Measurements from ENCODE around the gene TFE3. TPM values are rescaled to one million over a fixed set of nuclear protein-coding genes. Genes with fewer than 3 reads are reported as not detected.
A peak's percentile ranks its signal among the peaks of the same experiment; 100 is the strongest.

TFE3 gene
- polyA plus RNA-seq, 1 donor (not counting 4 experiments of a cell fraction or from before 2014, with no cell fraction given), result 13.2 TPM

DNA sequence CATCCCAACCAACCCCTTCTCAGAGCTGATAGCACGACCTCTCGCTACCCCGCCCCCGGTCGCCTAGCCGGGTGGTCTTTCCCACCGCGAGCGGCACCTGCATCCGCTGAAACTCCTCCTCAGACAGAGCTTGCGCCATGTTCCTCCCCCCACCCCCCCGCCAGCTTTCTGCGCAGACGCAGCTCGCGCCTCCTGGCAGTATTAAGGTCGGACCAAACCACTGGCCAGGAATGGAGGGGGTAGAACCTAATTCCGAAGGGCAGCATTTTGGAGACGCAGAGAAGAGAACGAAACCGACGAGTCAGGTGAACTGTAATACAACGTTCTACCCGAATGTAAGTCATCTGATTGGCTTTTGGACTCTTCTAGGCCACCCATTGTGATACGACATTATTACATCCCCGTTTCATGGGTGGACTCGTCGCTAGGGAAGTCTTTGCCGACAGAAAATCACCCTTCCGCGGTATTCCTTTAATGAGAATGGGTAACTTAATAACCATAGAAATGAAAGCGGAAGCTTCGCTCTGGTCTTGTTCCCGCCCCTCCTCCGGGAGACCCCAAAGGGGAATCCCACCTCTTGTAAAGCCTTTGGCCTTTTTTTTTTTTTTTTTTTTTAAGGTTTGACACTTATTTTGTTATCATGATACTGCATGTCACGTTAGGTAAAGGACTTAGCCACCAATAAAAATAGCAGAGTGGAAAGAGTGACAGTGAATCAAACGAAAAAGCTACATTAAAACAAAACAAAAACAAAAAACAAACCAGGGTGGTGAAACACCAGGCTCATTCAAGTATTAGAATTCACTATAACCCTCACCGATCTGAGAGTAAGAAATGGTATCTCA lies 40.8 kb downstream of the TFE3 start, which contains the start of gene GRIPAP1:
GRIPAP1 (minus strand) TSS at position 174 of the 845 bp plus-strand sequence; CDS start at position 139, 35 bp downstream.
- Histone ChIP-seq H4K20me1 (ENCODE audit: control insufficient read depth, extremely low read depth, insufficient read depth, low read length) (no peaks in the 10 kb centered on the region), H3K79me2 (ENCODE audit: control insufficient read depth, insufficient read depth, low read length) (peaks cover 8% of the 10 kb centered on the region), H3K4me1 (ENCODE audit: control insufficient read depth, extremely low read depth, insufficient read depth, low read length) (peaks cover 6% of the 10 kb centered on the region), H3K9me1 (ENCODE audit: control insufficient read depth, extremely low read depth, insufficient read depth, low read length) (no peaks in the 10 kb centered on the region), H3K36me3 (ENCODE audit: control insufficient read depth in 2 of 2, extremely low read depth in 1 of 2, insufficient read depth in 2 of 2, low read length in 2 of 2) (peaks cover 7 to 10% of the 10 kb centered on the region in 2 experiments), H3K4me3 (ENCODE audit: control insufficient read depth in 2 of 3, extremely low read depth in 1 of 3, insufficient read depth in 2 of 3, low read depth in 1 of 3, low read length in 3 of 3) (peak within 1 kb of the TSS; percentile 61 to 77 (median 70)), H3K9ac (ENCODE audit: control insufficient read depth, extremely low read depth, insufficient read depth, low read length) (peak within 1 kb of the TSS; percentile 91), H3K27me3 (ENCODE audit: control insufficient read depth, extremely low read depth, insufficient read depth, low read length) (no peaks in the 10 kb centered on the region), H3K27ac (ENCODE audit: control insufficient read depth, insufficient read depth, low read length) (peak within 1 kb of the TSS; percentile 98), H3K4me2 (ENCODE audit: control insufficient read depth, extremely low read depth, insufficient read depth, low read depth, low read length) (peak within 1 kb of the TSS; percentile 80), H3K9me3 (ENCODE audit: control insufficient read depth, low read depth, low read length) (no peaks in the 10 kb centered on the region), H2AFZ (ENCODE audit: control insufficient read depth, low read length) (peak within 1 kb of the TSS; percentile 97)
- no peak for TF ChIP-seq EZH2 (IDR thresholded peaks at IDR 0.05; ENCODE audit: low read length)
- no peak for TF ChIP-seq CTCF (optimal IDR thresholded peaks at IDR 0.05 in 1 of 3, IDR thresholded peaks at IDR 0.05 in 1 of 3, conservative IDR thresholded peaks at IDR 0.05 in 1 of 3; ENCODE audit: extremely low read depth in 1 of 3, insufficient read depth in 2 of 3, low read length in 3 of 3)
- dilution Hi-C loops (cut with MboI; ENCODE audit: extremely low pct_ligation_motif_present, low sequenced_read_pairs), result no loop called here
- FAIRE-seq, result peak; percentile 34
- peak; percentile 55 for DNase-seq (ENCODE audit: low read depth, low spot score)

DNA sequence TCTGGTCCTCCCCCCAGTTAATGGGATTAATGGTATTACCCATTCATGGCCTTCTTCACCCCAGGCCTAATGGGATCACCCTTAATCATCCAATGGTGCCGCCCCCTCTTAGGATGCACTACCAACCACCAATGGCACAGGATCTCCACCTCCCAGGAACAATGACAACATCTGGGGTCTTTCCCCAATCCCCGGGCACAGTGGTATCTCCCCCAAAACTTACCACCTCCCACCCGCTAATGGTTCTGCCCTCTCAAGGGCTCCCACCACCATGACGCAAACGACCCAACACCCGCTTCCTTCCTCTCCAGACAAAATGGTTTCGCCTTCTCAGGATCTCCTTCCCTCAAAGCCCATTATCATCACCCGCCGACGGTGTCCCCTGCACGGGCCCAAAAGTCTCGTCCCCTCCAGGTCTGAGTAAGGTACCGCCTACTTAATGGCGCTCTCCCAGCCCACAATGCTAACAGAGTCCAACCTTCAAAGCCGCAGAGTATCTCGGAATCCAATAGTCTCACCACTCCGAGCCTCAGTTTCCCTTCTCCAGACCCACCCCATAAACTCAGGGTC lies 41.6 kb downstream of the TFE3 start:
- no peaks in the 10 kb centered on the region for H3K9me1 ChIP-seq (ENCODE audit: control insufficient read depth, extremely low read depth, insufficient read depth, low read length)
- no peak for TF ChIP-seq EZH2 (IDR thresholded peaks at IDR 0.05; ENCODE audit: low read length)
- no peak for TF ChIP-seq CTCF (optimal IDR thresholded peaks at IDR 0.05 in 1 of 3, IDR thresholded peaks at IDR 0.05 in 1 of 3, conservative IDR thresholded peaks at IDR 0.05 in 1 of 3; ENCODE audit: extremely low read depth in 1 of 3, insufficient read depth in 2 of 3, low read length in 3 of 3)
- H4K20me1 ChIP-seq (ENCODE audit: control insufficient read depth, extremely low read depth, insufficient read depth, low read length), result no peaks in the 10 kb centered on the region
- H3K4me2 ChIP-seq (ENCODE audit: control insufficient read depth, extremely low read depth, insufficient read depth, low read depth, low read length), result peak overlapping the region; percentile 80
- peak overlapping the region; percentile 98 for H3K27ac ChIP-seq (ENCODE audit: control insufficient read depth, insufficient read depth, low read length)
- H3K79me2 ChIP-seq (ENCODE audit: control insufficient read depth, insufficient read depth, low read length), result peaks cover 8% of the 10 kb centered on the region
- peaks cover 6% of the 10 kb centered on the region for H3K4me1 ChIP-seq (ENCODE audit: control insufficient read depth, extremely low read depth, insufficient read depth, low read length)
- H3K9ac ChIP-seq (ENCODE audit: control insufficient read depth, extremely low read depth, insufficient read depth, low read length), result peak overlapping the region; percentile 91
- H3K36me3 ChIP-seq (ENCODE audit: control insufficient read depth in 2 of 2, extremely low read depth in 1 of 2, insufficient read depth in 2 of 2, low read length in 2 of 2), result peaks cover 8 to 10% of the 10 kb centered on the region in 2 experiments
- H3K27me3 ChIP-seq (ENCODE audit: control insufficient read depth, extremely low read depth, insufficient read depth, low read length), result no peaks in the 10 kb centered on the region
- dilution Hi-C loops (cut with MboI; ENCODE audit: extremely low pct_ligation_motif_present, low sequenced_read_pairs), result no loop called here
- no peaks in the 10 kb centered on the region for H3K9me3 ChIP-seq (ENCODE audit: control insufficient read depth, low read depth, low read length)
- DNase-seq (ENCODE audit: low read depth, low spot score) (no peak), FAIRE-seq (no peak)
- H3K4me3 ChIP-seq (ENCODE audit: control insufficient read depth in 2 of 3, extremely low read depth in 1 of 3, insufficient read depth in 2 of 3, low read depth in 1 of 3, low read length in 3 of 3), result peak overlapping the region; percentile 61 to 77 (median 70)
- peak overlapping the region; percentile 70 for H2AFZ ChIP-seq (ENCODE audit: control insufficient read depth, low read length)
